ENCODE measurements around the gene C1QA. TPM values are rescaled to one million over a fixed set of nuclear protein-coding genes. Genes with fewer than 3 reads are reported as not detected.

C1QA gene
- not detected in 2 replicates for total RNA-seq
- polyA plus RNA-seq, result not detected in 2 replicates

- H3K36me3 ChIP-seq, result no peaks in the 10 kb centered on the region
- H3K27ac ChIP-seq, result no peak within 1 kb of the TSS
- DNase-seq (ENCODE audit: low read depth in 1 of 2, low spot score in 1 of 2), result no peak
- TF ChIP-seq CTCF (IDR thresholded peaks at IDR 0.05; ENCODE audit: low read depth, low read length), result no peak
- H3K4me1 ChIP-seq (ENCODE audit: low read depth), result no peaks in the 10 kb centered on the region
- H3K27me3 ChIP-seq, result peaks cover 20% of the 10 kb centered on the region
- H3K9me3 ChIP-seq (ENCODE audit: low read depth), result no peaks in the 10 kb centered on the region
- H3K4me3 ChIP-seq, result no peak within 1 kb of the TSS
Measured at GRCh38 chr1:22636353-22636752, at the start of gene C1QA. Gene C1QA, plus strand, starts transcription at chr1:22636628. Its CDS starts 989 bp downstream, at chr1:22637617.

- Histone ChIP-seq H3K27me3 (peaks cover 8% of the 10 kb centered on the region), H3K36me3 (no peaks in the 10 kb centered on the region), H3K9me3 (ENCODE audit: low read depth) (no peaks in the 10 kb centered on the region), H3K4me3 (no peak overlapping the region), H3K4me1 (ENCODE audit: low read depth) (peaks cover 14% of the 10 kb centered on the region), H3K27ac (no peak overlapping the region)
- no peak for TF ChIP-seq CTCF (IDR thresholded peaks at IDR 0.05; ENCODE audit: low read depth, low read length)
- no peak for DNase-seq (ENCODE audit: low read depth in 1 of 2, low spot score in 1 of 2)
Measured at GRCh38 chr1:22587247-22587646, 49.2 kb upstream of the C1QA start.

- Histone ChIP-seq H3K9me3 (ENCODE audit: low read depth) (no peaks in the 10 kb centered on the region), H3K4me3 (no peak overlapping the region), H3K27ac (no peak overlapping the region), H3K4me1 (ENCODE audit: low read depth) (no peaks in the 10 kb centered on the region), H3K27me3 (peaks cover 25% of the 10 kb centered on the region), H3K36me3 (no peaks in the 10 kb centered on the region)
- no peak for DNase-seq (ENCODE audit: low read depth in 1 of 2, low spot score in 1 of 2)
- TF ChIP-seq CTCF (IDR thresholded peaks at IDR 0.05; ENCODE audit: low read depth, low read length), result no peak
Measured at GRCh38 chr1:22588899-22589422, 47.5 kb upstream of the C1QA start.

GRCh38 chr1:22591576-22591975 is 44.9 kb upstream of the C1QA start:
- Histone ChIP-seq H3K27ac (no peak overlapping the region), H3K9me3 (ENCODE audit: low read depth) (no peaks in the 10 kb centered on the region), H3K27me3 (peaks cover 40% of the 10 kb centered on the region), H3K36me3 (no peaks in the 10 kb centered on the region), H3K4me1 (ENCODE audit: low read depth) (no peaks in the 10 kb centered on the region), H3K4me3 (no peak overlapping the region)
- DNase-seq (ENCODE audit: low read depth in 1 of 2, low spot score in 1 of 2), result no peak
- TF ChIP-seq CTCF (IDR thresholded peaks at IDR 0.05; ENCODE audit: low read depth, low read length), result no peak

- no peak for DNase-seq (ENCODE audit: low read depth in 1 of 2, low spot score in 1 of 2)
- no peak overlapping the region for H3K27ac ChIP-seq
- TF ChIP-seq CTCF (IDR thresholded peaks at IDR 0.05; ENCODE audit: low read depth, low read length), result no peak
- H3K4me3 ChIP-seq, result no peak overlapping the region
- H3K9me3 ChIP-seq (ENCODE audit: low read depth), result no peaks in the 10 kb centered on the region
- no peaks in the 10 kb centered on the region for H3K36me3 ChIP-seq
- no peaks in the 10 kb centered on the region for H3K4me1 ChIP-seq (ENCODE audit: low read depth)
- peaks cover 40% of the 10 kb centered on the region for H3K27me3 ChIP-seq
Measured at GRCh38 chr1:22592051-22592450, 44.4 kb upstream of the C1QA start.
